Eye (tissue), 1 donor: ENCODE measurements around the gene FSTL3.

ENCODE experiments used
- DNase-seq: peaks from one replicate; pipeline ENCODE4 v3.0.0-alpha.2; 2015

Gene FSTL3

GRCh38 chr19:645912-646778 is 30.0 kb upstream of the FSTL3 start:
- no peak for DNase-seq

- DNase-seq: no peak
Observed at GRCh38 chr19:646779-647565, 29.2 kb upstream of the FSTL3 start.

GRCh38 chr19:647566-648284 is 28.5 kb upstream of the FSTL3 start:
- DNase-seq: no peak

- DNase-seq: no peak
Observed at GRCh38 chr19:648305-648704, 27.9 kb upstream of the FSTL3 start.

GRCh38 chr19:648904-649801 is 27.0 kb upstream of the FSTL3 start:
- DNase-seq: no peak

- DNase-seq: no peak
Observed at GRCh38 chr19:650121-650520, 26.1 kb upstream of the FSTL3 start.

- DNase-seq: no peak
Observed at GRCh38 chr19:651114-651818, 24.9 kb upstream of the FSTL3 start.

- DNase-seq: no peak
Observed at GRCh38 chr19:651991-652390, 24.2 kb upstream of the FSTL3 start.

GRCh38 chr19:652467-653389 is 23.5 kb upstream of the FSTL3 start:
- no peak for DNase-seq

GRCh38 chr19:653425-653824 is 22.8 kb upstream of the FSTL3 start:
- no peak for DNase-seq

GRCh38 chr19:655691-656090 is 20.5 kb upstream of the FSTL3 start:
- DNase-seq: no peak

GRCh38 chr19:656751-657559 is 19.2 kb upstream of the FSTL3 start:
- no peak for DNase-seq

- no peak for DNase-seq
Observed at GRCh38 chr19:657611-658010, 18.6 kb upstream of the FSTL3 start.

GRCh38 chr19:658059-658839 is 17.9 kb upstream of the FSTL3 start:
- DNase-seq: no peak

- DNase-seq: no peak
Observed at GRCh38 chr19:658916-659839, 17.0 kb upstream of the FSTL3 start.

GRCh38 chr19:660793-661426 is 15.3 kb upstream of the FSTL3 start:
- DNase-seq: no peak
